Nephron progenitor cell (in vitro differentiated cells): ENCODE results near the gene DPP10.

Source experiments
- DNase-seq: peaks from one replicate; pipeline ENCODE4 v3.0.0; 2021
- H3K27ac Mint-ChIP-seq: 2 replicates; pipeline ENCODE4 v1.8.0; 2021; ENCODE audit warnings: mild to moderate bottlenecking, moderate library complexity, mixed read lengths
- H3K27me3 Mint-ChIP-seq: 2 replicates; pipeline ENCODE4 v1.8.0; 2021; ENCODE audit warnings: mild to moderate bottlenecking, low read depth, mixed read lengths; ENCODE audit not compliant: poor library complexity
- H3K36me3 Mint-ChIP-seq: 2 replicates; pipeline ENCODE4 v1.8.0; 2021; ENCODE audit warnings: low read depth, mixed read lengths
- H3K4me1 Mint-ChIP-seq: 2 replicates; pipeline ENCODE4 v1.8.0; 2021; ENCODE audit warnings: mixed read lengths
- H3K4me3 Mint-ChIP-seq: 2 replicates; pipeline ENCODE4 v1.8.0; 2021; ENCODE audit warnings: mild to moderate bottlenecking, moderate library complexity, mixed read lengths
- H3K9me3 Mint-ChIP-seq: 2 replicates; pipeline ENCODE4 v1.8.0; 2021; ENCODE audit warnings: mild to moderate bottlenecking, moderate library complexity, mixed read lengths
- TF ChIP-seq, protein P1 (sequence below): fragments of 200-600 bp; sonication (generic); IDR thresholded peaks from 2 replicates; pipeline ENCODE4 v1.5.0; 2021; ENCODE audit warnings: antibody characterized with exemption

The DPP10 gene

GRCh38 chr2:114488841-114489530, 46.5 kb downstream of the DPP10 start:
- H3K4me1 Mint-ChIP-seq = no peaks in the 10 kb centered on the region
- no peaks in the 10 kb centered on the region for H3K27me3 Mint-ChIP-seq
- DNase-seq = no peak
- H3K4me3 Mint-ChIP-seq = no peak overlapping the region
- TF ChIP-seq, protein P1, sequence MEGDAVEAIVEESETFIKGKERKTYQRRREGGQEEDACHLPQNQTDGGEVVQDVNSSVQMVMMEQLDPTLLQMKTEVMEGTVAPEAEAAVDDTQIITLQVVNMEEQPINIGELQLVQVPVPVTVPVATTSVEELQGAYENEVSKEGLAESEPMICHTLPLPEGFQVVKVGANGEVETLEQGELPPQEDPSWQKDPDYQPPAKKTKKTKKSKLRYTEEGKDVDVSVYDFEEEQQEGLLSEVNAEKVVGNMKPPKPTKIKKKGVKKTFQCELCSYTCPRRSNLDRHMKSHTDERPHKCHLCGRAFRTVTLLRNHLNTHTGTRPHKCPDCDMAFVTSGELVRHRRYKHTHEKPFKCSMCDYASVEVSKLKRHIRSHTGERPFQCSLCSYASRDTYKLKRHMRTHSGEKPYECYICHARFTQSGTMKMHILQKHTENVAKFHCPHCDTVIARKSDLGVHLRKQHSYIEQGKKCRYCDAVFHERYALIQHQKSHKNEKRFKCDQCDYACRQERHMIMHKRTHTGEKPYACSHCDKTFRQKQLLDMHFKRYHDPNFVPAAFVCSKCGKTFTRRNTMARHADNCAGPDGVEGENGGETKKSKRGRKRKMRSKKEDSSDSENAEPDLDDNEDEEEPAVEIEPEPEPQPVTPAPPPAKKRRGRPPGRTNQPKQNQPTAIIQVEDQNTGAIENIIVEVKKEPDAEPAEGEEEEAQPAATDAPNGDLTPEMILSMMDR = no peak
- H3K36me3 Mint-ChIP-seq = no peaks in the 10 kb centered on the region
- no peaks in the 10 kb centered on the region for H3K9me3 Mint-ChIP-seq
- H3K27ac Mint-ChIP-seq = no peak overlapping the region

DNA sequence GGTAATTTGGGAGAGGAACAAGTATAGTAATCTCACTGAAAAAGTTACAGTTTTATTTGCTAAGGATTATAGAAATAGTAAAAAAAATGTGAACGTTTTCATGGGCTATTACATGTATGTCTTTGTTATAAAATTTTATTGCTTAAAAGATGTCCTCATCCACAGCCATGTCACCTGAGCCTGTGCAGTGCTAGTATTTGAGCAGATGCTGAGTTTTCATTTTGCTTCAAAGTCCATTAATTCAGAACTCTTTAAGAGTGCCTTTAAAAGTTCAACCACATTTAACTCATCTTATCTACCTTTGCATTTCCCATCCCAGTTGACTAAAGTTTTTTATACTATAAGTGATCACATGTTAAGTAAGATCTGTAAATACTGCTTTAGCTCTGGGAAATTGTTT, 52.6 kb downstream of the DPP10 start:
- TF ChIP-seq, protein P1 = no peak
- no peak overlapping the region for H3K27ac Mint-ChIP-seq
- H3K9me3 Mint-ChIP-seq = no peaks in the 10 kb centered on the region
- H3K36me3 Mint-ChIP-seq = no peaks in the 10 kb centered on the region
- no peak overlapping the region for H3K4me3 Mint-ChIP-seq
- no peaks in the 10 kb centered on the region for H3K4me1 Mint-ChIP-seq
- no peaks in the 10 kb centered on the region for H3K27me3 Mint-ChIP-seq
- no peak for DNase-seq

- no peak overlapping the region for H3K4me3 Mint-ChIP-seq
- no peaks in the 10 kb centered on the region for H3K9me3 Mint-ChIP-seq
- DNase-seq = no peak
- TF ChIP-seq, protein P1 = no peak
- peaks cover 4% of the 10 kb centered on the region for H3K27me3 Mint-ChIP-seq
- H3K4me1 Mint-ChIP-seq = no peaks in the 10 kb centered on the region
- no peak overlapping the region for H3K27ac Mint-ChIP-seq
- no peaks in the 10 kb centered on the region for H3K36me3 Mint-ChIP-seq
Observed at GRCh38 chr2:114496959-114497358, 54.5 kb downstream of the DPP10 start.

- Mint-ChIP-seq H3K27ac (no peak overlapping the region), H3K9me3 (no peaks in the 10 kb centered on the region), H3K4me3 (no peak overlapping the region), H3K27me3 (peaks cover 4% of the 10 kb centered on the region), H3K36me3 (no peaks in the 10 kb centered on the region), H3K4me1 (no peaks in the 10 kb centered on the region)
- DNase-seq = no peak
- TF ChIP-seq, protein P1 = no peak
Observed at GRCh38 chr2:114499101-114499500, 56.7 kb downstream of the DPP10 start.

DNA sequence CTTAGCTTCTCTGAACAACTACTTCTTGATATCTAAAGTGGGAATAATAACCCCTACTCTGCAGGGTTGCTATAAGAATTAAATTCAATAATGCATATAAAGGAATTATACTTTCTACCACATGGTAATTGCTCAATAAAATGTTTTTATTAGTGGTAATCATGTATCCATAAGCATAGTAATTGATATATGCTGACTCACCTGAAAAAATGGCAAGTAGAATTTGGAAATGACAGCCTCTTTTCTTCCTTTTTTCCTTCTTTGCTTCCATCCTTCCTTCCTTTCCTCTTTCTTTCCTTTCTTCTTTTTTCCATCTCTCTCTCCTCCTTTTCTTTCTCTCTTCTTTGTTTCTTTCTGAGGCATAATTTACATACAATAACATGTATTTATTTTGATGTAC, 65.3 kb downstream of the DPP10 start:
- Mint-ChIP-seq H3K4me1 (no peaks in the 10 kb centered on the region), H3K4me3 (no peak overlapping the region), H3K9me3 (peaks cover 10% of the 10 kb centered on the region), H3K36me3 (no peaks in the 10 kb centered on the region), H3K27ac (no peak overlapping the region), H3K27me3 (peaks cover 3% of the 10 kb centered on the region)
- TF ChIP-seq, protein P1 = no peak
- no peak for DNase-seq

- Mint-ChIP-seq H3K27ac (no peak overlapping the region), H3K4me1 (no peaks in the 10 kb centered on the region), H3K9me3 (no peaks in the 10 kb centered on the region), H3K36me3 (no peaks in the 10 kb centered on the region), H3K4me3 (no peak overlapping the region), H3K27me3 (peaks cover 9% of the 10 kb centered on the region)
- TF ChIP-seq, protein P1 = no peak
- no peak for DNase-seq
Observed at GRCh38 chr2:114515882-114516281, 73.4 kb downstream of the DPP10 start.
